ELF-1 (cell line): ENCODE results near the gene AIFM3.
"Not testable (repeated sequence)": the region's sequence is repeated elsewhere in the genome, so short reads cannot be mapped to it uniquely, and the experiment has no call there.

Experiments used
- DNase-seq: peaks from one replicate; pipeline ENCODE4 v3.0.0-alpha.2; 2016; ENCODE audit warnings: low read depth, low spot score

The AIFM3 gene

DNA sequence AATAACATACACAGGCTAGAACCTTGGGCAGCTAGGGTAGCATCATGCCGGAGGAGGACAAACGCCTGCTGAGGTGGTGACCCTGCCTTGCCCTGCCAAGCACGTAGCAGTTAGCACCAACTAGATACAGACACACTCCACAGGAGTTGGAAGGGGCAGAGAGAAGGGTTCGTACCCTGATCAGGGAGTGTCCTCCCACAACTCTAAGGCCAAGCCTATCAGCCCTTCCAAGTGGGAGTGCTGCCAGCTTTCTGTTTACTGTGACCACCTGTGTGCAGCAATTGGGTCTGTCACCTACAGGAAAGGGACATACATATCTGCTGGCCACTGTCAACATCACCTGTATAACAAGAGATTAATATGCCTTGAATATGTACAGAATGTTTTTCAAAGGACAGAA is 36.7 kb downstream of the AIFM3 start:
- no peak for DNase-seq

DNA sequence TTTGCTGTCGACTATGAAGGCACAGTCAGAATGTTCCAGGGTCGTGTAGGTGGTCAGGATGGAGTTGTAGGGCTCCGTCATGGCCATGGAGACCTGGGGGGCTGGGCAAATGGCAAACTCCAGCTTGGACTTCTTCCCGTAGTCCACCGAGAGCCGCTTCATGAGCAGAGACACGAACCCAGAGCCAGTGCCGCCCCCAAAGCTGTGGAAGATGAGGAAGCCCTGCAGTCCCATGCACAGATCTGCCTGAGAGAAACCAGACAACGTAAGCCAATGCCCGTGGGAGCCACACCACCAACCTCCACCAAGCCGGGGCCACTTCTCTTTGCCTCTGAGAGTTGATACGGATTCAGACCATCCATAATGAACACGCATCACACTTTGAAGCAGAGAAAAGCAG is 42.2 kb downstream of the AIFM3 start:
- not testable (repeated sequence) for DNase-seq

DNA sequence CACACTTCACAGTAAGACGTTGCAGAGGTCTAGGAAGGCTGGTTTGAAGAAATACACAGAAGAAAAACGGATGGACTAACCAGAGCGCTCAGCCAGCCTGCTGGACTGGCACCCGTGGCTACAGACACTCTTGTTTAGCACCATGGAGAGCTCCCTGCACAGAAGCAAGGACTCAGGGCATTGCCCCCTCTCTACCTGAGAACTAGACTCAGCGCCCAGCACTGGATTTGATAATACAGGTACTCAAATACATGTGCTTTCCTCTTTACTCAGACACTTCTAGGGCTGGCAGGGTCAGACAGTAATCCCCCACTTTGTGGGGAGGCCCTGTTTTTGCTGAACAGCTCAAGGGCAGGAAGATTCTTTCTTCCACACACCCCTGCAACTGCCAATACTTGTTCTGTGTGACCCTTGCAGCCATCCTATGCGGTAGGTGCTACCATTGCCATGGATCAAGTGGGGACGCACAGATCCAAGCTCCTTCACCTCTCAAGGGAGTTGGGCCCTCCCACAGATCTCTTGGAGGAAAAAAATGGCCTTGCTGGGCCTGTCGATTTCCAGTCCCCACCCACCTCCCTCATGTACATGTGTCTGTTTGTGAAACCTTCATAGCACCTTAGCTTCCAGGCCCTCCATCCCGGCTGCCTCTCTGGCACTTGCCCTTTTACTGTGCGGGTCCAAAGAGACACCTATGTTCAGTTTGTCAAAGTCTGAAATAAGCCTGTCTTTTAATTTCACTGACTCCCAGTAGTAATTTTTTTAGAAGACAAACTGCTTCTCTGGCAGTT is 42.8 kb downstream of the AIFM3 start:
- peak; percentile 72 for DNase-seq

DNA sequence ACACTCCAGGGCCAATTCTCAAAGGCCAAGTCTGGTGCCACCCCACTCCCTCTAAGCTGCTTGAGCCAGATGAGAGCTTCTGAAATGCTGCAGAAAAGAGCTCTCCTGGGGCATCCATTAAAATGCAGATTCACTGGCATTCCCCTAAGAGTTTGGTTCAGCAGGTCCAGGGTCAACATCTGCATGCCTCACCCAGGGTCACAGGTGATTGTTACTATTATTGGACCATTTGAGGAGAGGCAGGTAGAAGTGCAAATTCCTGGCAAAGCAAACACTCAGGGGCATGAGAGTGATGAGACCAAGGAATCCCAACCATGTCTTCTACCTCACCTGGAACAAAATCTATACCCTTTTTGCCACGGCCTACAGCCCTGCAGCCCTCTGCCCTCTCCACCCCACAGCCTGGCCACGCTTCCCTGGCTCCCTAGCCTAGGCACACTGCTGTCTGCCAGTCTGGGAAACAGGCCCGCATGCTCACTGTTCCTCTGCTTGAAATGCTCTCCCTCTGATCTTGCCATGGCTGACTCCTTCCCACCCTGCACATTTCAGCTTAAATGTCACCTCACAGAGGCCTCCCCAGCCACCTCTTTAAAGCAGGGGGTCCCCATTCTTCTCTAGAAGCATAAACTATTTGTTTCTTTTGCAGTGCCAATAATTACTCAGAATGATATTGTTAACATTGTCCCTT is 43.5 kb downstream of the AIFM3 start:
- DNase-seq, result no peak

DNA sequence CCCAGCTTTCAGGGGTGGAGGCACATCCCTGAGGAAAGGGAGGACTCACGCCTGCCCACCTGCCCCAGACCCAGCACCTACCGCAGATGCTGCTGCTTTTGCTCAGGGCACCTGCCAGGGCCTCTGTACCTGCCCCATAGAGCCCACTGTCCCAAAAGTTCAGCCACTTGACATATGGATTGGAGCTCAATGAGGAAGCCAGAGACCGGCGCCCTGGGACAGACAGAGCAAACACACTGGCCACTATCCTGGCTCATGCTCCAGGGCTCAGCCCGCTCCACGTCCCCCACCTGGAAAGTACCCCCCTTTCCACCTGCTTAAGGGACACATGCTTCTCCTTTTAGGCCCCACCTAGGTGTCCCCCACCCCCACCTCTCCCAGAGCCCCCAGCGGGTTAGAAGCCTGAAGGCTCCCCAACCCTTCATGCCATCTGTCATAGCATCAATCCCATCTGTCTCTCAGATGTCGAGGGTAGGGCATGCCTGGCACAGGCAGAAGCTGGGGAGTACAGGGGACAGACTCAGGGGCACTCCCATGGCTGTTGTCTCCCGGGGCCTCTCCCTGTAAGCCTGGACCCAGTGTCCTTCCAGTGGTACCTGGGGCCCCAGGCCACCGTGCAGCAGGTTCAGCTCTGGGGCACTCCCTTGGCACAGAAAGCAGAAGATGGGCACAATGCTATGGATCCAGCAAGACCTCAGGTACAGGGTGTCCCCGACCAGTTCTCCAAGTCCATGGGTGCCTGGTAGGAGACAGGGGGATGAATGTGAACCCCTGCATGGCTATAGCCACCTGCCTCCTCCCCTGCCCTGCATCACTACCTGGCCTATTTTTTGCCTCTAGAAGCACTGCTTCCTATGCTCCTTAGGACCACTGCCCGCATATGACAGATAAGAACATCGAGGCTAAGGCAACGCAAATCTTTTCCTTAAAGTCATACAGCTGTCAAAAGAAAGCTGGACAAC is 45.7 kb downstream of the AIFM3 start:
- no peak for DNase-seq

DNA sequence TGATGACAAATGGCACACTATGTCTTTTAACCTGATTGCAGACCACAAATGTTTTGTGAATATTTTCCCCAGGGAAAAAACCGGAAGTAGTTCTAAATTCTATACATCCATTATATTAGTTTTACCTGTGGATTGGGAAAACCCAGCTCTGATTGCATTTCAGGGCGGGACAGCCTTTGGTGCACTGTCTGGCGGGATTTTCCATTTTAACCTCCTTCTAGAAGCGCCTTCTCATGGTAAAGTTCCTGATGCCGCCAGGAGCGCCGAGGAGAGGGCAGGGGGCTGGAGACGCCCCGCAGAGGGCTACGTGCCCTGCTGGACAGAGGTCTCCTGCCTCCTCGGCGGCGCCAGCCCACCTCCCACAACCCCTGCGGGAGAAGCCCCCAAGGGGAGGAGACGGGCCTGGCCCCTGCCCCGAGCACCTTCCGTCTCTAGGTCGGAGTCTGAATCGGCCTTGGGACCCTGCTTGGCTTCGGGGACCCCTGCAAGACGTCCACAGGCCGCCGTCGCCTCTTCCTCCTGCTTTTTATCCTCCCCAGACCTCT is 46.7 kb downstream of the AIFM3 start:
- DNase-seq, result no peak

DNA sequence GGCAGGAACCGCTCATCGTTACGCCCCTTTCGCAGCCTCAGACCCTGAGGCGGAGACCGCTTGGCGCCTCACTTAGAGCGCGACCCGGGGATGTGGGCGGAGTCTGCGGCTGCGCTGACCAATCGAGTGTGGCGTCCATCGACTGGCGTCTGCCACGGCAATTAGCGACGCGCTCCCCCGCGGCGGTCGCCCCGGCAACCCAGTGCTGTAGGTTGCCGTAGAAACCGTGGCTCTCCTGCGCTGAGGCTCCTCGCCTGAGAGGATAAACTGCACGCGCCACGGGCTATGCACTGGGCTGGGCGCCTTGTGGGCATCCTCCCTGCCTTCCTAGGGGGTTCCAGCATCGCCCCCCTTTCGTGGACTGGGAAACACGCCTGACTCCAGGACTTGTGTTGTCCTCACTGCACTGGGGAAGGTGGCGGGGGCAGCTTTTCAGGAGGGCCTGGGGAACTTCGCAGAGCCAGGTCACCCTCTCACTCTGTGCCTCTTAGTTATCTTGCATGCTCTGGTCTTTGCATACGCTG is 47.2 kb downstream of the AIFM3 start:
- DNase-seq, result peak; percentile 98

DNA sequence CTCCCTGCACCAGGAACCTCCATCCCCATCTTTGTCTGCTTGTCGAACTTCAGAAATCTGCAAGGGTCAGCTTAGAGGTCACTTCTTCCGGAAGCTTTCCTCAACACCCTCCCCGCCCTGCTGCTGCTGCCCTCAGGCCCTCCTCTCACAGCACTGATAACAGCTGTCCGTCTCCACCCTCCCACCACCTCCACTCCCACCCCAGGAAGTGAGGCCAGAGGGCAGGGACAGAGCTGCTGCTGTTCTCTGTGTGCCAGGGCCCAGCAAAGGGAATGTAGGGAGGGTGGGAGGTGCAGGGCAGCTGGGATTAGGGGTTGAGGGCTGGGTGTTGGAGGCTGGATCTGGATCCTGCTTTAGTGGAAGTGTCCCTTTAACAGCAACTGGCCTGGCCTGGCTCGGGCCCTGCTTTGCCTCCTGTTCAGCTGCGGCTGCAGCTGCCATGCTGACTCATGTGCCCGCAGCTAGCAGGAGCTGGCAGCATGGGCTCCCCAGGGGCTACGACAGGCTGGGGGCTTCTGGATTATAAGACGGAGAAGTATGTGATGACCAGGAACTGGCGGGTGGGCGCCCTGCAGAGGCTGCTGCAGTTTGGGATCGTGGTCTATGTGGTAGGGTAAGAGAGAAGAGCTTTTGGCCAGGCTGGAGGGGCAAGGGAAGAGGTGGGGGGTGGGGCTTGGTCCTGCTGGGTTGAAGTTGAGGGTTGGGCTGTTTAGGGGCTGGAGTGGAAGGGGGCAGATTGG is 47.8 kb downstream of the AIFM3 start, which contains the start of gene P2RX6:
Gene P2RX6, plus strand, starts transcription at position 440 of the 740 bp plus-strand sequence. Its CDS starts 10 bp downstream, at position 450.
- peak; percentile 92 for DNase-seq

DNA sequence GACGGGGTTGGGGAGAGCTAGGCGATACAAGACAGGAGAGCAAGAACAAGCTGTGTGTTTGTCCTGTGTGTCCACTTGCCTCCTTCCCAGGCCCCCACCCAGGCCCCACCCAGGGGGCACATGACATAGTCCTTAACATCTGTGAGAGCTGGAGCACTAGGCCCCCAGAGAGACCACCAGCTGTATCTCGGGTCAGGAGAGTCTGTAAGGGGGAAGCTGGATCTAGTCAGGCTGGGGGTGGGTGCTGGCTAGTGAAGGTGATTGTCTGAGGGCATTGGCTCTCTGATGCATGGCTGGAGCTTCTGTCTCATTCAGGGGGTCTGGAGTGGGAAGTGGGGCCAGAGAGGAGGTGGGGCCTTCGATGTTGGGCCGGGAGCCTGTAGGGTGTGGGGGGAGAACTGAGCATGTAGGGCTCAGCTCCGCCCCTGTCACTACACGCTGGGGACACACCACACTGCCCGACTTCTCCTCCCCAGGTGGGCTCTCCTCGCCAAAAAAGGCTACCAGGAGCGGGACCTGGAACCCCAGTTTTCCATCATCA is 48.5 kb downstream of the AIFM3 start:
- no peak for DNase-seq

DNA sequence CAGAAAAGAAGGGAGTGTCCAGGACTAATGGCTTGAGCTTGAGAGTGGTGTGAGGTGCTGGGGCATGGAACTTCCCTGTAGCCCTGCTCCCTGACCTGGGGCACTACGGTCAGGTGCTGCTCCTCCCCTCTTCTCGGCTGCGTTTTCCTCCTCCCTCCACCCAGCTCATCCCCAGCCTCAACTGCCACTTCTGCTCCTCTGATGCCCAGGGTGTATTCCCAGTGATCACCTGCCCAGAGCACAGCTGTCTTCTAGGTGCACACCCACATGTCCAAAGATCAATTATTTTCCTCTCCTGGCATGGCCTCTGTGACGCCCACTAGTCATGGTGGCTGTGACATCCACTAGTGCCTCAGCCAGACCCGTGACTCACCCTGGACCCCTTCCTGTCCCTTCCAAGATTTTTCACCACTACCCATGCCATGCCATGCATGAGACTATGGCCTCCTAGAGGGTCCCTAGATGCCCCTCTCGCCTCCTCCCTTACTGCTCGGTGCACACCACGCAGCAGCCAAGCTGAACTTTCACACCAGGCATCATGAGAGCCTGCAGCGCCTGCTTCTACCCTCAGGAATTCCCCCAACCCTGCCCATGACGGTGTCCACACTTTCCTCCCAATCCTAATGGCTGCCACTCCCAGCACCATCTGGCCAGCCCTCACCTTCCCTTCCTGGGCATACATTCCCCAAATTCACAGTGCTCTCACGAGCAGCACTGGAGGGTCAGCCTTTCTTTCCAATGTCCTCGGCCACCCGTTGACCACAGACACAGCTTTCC is 49.8 kb downstream of the AIFM3 start:
- no peak for DNase-seq

DNA sequence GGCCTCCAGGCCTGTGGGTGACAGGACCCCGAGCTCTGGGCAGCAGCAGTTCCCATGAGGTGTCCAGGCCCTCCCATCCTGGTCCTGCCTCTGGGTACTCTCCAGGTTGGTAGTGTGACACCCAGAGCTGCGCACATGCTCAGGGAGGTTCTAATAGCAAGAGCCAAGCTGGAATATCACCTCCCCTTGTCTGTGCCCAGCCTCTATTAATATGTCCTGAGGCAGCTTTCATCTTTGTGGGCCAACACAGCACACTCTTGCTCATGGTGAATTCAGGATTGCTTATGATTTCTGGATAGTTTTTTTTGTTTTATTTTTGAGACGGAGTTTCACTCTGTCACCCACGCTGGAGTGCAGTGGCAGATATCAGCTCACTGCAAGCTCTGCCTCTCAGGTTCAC is 51.3 kb downstream of the AIFM3 start:
- no peak for DNase-seq

DNA sequence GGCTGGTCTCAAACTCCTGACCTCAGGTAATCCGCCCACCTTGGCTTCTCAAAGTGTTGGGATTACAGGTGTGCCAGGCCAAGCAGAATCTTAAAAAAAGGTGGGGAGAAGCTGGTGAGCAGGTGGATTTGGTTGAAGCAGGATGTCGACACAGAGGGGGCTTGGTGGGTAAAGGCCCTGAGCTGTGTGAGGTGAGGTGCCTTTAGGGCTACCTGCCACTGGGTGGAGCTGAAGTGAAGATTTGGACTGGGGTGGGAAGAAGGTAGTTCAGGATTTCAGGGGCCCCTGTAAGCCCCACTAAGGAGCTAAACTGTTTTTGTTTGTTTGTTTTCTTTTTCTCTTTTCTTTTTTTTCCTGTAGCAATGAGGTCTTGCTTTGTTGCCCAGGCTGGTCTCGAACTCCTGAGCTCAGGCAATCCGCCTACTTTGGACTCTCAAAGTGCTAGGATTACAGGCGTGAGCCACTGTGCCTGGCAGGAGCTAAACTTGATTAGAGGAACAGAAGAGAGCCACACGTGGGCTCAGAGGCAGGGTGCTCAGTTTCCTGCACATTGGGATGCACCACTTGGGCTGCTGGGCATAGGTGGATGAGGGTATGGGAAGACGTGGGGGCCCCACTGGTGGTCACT is 53.9 kb downstream of the AIFM3 start:
- DNase-seq, result peak; percentile 55

DNA sequence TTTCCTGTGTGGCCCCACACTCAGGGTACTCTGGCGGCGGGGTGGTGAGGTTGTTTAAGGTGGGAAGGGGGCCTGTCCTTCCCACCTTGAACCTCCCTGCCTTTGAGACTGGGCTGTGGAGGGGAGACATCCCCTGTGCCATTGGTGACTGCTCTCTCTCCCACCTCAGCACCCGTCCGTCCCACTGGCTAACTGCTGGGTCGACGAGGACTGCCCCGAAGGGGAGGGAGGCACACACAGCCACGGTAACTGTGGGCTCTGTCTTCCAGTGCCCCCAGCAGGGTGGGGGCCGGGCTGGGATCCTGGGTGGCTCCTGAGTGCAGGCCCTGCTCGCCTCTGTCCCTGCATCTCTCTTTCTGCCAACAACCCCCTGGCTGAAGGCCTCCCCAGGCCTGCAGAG is 55.5 kb downstream of the AIFM3 start:
- DNase-seq, result no peak

DNA sequence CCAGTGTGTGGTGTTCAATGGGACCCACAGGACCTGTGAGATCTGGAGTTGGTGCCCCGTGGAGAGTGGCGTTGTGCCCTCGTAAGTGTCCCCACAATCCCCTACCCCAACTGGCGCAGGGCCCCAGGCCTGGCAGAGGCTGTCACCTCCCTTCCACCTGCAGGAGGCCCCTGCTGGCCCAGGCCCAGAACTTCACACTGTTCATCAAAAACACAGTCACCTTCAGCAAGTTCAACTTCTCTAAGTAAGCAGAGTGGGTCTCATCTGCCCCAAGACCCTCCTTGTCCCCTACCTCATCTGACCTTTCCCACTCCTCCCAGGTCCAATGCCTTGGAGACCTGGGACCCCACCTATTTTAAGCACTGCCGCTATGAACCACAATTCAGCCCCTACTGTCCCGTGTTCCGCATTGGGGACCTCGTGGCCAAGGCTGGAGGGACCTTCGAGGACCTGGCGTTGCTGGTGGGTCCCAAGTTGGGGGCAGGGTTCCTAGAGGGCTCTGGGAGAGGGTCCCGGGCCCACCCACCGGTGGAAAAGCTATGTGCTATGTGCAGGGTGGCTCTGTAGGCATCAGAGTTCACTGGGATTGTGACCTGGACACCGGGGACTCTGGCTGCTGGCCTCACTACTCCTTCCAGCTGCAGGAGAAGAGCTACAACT is 56.0 kb downstream of the AIFM3 start:
- no peak for DNase-seq

DNA sequence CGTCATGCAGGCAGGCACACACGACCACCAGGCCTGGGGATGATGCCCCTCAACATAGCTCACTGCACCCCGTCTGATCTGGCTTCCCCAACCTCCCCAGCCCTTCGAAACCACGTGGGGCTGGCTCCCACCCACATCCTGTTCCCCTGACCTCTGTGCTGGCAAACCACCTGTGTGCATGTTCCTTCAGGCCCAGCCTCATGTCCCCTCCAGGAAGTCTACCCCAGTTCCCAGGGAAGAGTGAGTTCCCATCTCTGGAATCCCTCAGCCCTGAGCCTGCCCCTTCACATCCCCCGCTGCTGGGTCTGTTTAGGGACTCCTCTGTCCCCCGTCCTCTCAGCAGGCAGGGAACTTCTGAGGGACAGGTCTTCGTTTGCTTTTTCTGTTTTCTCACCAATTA is 58.2 kb downstream of the AIFM3 start:
- no peak for DNase-seq

DNA sequence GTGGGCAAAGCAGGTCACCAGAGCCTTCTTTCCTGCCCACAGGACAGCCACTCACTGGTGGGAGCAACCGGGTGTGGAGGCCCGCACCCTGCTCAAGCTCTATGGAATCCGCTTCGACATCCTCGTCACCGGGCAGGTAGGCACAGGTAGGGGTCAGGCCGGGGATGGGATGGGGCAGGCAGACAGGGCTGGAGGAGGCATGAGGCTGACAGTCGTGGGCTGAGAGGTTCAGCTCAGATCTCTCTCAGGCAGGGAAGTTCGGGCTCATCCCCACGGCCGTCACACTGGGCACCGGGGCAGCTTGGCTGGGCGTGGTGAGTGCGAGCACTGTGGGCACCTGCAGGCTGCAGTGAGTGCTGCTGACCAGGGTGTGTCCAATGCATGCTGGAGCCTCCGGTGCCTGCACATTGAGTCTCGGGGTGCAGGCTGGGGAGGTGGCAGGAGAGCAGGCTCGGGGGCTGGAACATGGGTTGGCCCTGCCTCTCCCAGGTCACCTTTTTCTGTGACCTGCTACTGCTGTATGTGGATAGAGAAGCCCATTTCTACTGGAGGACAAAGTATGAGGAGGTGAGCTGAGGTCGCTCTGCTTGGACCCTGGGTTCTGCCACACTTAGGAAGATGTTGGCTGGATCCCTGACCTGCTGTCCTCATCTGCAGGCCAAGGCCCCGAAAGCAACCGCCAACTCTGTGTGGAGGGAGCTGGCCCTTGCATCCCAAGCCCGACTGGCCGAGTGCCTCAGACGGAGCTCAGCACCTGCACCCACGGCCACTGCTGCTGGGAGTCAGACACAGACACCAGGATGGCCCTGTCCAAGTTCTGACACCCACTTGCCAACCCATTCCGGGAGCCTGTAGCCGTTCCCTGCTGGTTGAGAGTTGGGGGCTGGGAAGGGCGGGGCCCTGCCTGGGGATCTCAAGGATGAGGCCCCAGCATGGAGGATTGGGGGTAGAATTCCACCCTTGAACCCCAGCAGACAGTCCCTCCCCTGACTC is 59.0 kb downstream of the AIFM3 start:
- no peak for DNase-seq
